ENCODE data around the gene GULP1. TPM values are rescaled to one million over a fixed set of nuclear protein-coding genes. Genes with fewer than 3 reads are reported as not detected.

Gene GULP1
- polyA plus RNA-seq, 1 donor from 2014 or later: 10.2 TPM

- H3K9me3 ChIP-seq (ENCODE audit: low read length): no peaks in the 10 kb centered on the region
- H3K36me3 ChIP-seq (ENCODE audit: insufficient read depth, low read length): no peaks in the 10 kb centered on the region
- no peak overlapping the region for H3K4me3 ChIP-seq (ENCODE audit: low read length)
- no peak overlapping the region for H3K27ac ChIP-seq (ENCODE audit: low read length)
- no peaks in the 10 kb centered on the region for H4K20me1 ChIP-seq (ENCODE audit: insufficient read depth)
- no peaks in the 10 kb centered on the region for H3K9me2 ChIP-seq (ENCODE audit: insufficient read depth, low read length)
- no peak overlapping the region for H3K4me2 ChIP-seq (ENCODE audit: low read length)
- no peaks in the 10 kb centered on the region for H3K79me2 ChIP-seq (replicated peaks; ENCODE audit: insufficient read depth, low read length)
- H3K27me3 ChIP-seq (ENCODE audit: insufficient read depth, low read depth, low read length): no peaks in the 10 kb centered on the region
- no peak overlapping the region for H3K9ac ChIP-seq (ENCODE audit: low read length)
- no peaks in the 10 kb centered on the region for H3F3A ChIP-seq (ENCODE audit: insufficient read depth, low read length, poor library complexity, severe bottlenecking)
- no peak overlapping the region for H2AFZ ChIP-seq (ENCODE audit: low read depth, low read length)
- no peak for TF ChIP-seq RAD21 (conservative IDR thresholded peaks at IDR 0.05)
These were observed 235.5 kb downstream of the GULP1 start for GRCh38 chr2:188527141-188527540.

GRCh38 chr2:188527581-188527993 lies 235.9 kb downstream of the GULP1 start:
- Histone ChIP-seq H4K20me1 (ENCODE audit: insufficient read depth) (no peaks in the 10 kb centered on the region), H3K9ac (ENCODE audit: low read length) (no peak overlapping the region), H3F3A (ENCODE audit: insufficient read depth, low read length, poor library complexity, severe bottlenecking) (no peaks in the 10 kb centered on the region), H3K4me3 (ENCODE audit: low read length) (no peak overlapping the region), H3K36me3 (ENCODE audit: insufficient read depth, low read length) (no peaks in the 10 kb centered on the region), H2AFZ (ENCODE audit: low read depth, low read length) (no peak overlapping the region), H3K9me3 (ENCODE audit: low read length) (no peaks in the 10 kb centered on the region), H3K27ac (ENCODE audit: low read length) (no peak overlapping the region), H3K27me3 (ENCODE audit: insufficient read depth, low read depth, low read length) (no peaks in the 10 kb centered on the region), H3K4me2 (ENCODE audit: low read length) (no peak overlapping the region), H3K9me2 (ENCODE audit: insufficient read depth, low read length) (no peaks in the 10 kb centered on the region), H3K79me2 (replicated peaks; ENCODE audit: insufficient read depth, low read length) (no peaks in the 10 kb centered on the region)
- TF ChIP-seq RAD21 (conservative IDR thresholded peaks at IDR 0.05) (no peak), SMC3 (conservative IDR thresholded peaks at IDR 0.05; ENCODE audit: poor library complexity) (no peak), CTCF (IDR thresholded peaks at IDR 0.05; ENCODE audit: poor library complexity, severe bottlenecking) (no peak), TAF1 (IDR thresholded peaks at IDR 0.05; ENCODE audit: low read depth) (no peak), EZH2 (IDR thresholded peaks at IDR 0.05; ENCODE audit: borderline replicate concordance, insufficient read depth, low read length, poor library complexity, severe bottlenecking) (no peak), POLR2AphosphoS5 (IDR thresholded peaks at IDR 0.05) (no peak), EP300 (conservative IDR thresholded peaks at IDR 0.05; ENCODE audit: poor library complexity, severe bottlenecking) (no peak), REST (IDR thresholded peaks at IDR 0.05; ENCODE audit: borderline replicate concordance) (no peak), MXI1 (conservative IDR thresholded peaks at IDR 0.05; ENCODE audit: poor library complexity, severe bottlenecking) (no peak)

- H3K36me3 ChIP-seq (ENCODE audit: insufficient read depth, low read length): no peaks in the 10 kb centered on the region
- no peak for TF ChIP-seq TAF1 (IDR thresholded peaks at IDR 0.05; ENCODE audit: low read depth)
- no peak for TF ChIP-seq CTCF (IDR thresholded peaks at IDR 0.05; ENCODE audit: poor library complexity, severe bottlenecking)
- TF ChIP-seq MXI1 (conservative IDR thresholded peaks at IDR 0.05; ENCODE audit: poor library complexity, severe bottlenecking): no peak
- TF ChIP-seq RAD21 (conservative IDR thresholded peaks at IDR 0.05): no peak
- TF ChIP-seq SMC3 (conservative IDR thresholded peaks at IDR 0.05; ENCODE audit: poor library complexity): no peak
- TF ChIP-seq EZH2 (IDR thresholded peaks at IDR 0.05; ENCODE audit: borderline replicate concordance, insufficient read depth, low read length, poor library complexity, severe bottlenecking): no peak
- no peak for TF ChIP-seq REST (IDR thresholded peaks at IDR 0.05; ENCODE audit: borderline replicate concordance)
- no peak for TF ChIP-seq POLR2AphosphoS5 (IDR thresholded peaks at IDR 0.05)
- no peak for TF ChIP-seq EP300 (conservative IDR thresholded peaks at IDR 0.05; ENCODE audit: poor library complexity, severe bottlenecking)
- H2AFZ ChIP-seq (ENCODE audit: low read depth, low read length): no peak overlapping the region
- H3F3A ChIP-seq (ENCODE audit: insufficient read depth, low read length, poor library complexity, severe bottlenecking): no peaks in the 10 kb centered on the region
- H3K9ac ChIP-seq (ENCODE audit: low read length): no peak overlapping the region
- no peaks in the 10 kb centered on the region for H3K79me2 ChIP-seq (replicated peaks; ENCODE audit: insufficient read depth, low read length)
- no peak overlapping the region for H3K27ac ChIP-seq (ENCODE audit: low read length)
- H3K9me2 ChIP-seq (ENCODE audit: insufficient read depth, low read length): no peaks in the 10 kb centered on the region
- H3K4me2 ChIP-seq (ENCODE audit: low read length): no peak overlapping the region
- H3K4me3 ChIP-seq (ENCODE audit: low read length): no peak overlapping the region
- no peaks in the 10 kb centered on the region for H4K20me1 ChIP-seq (ENCODE audit: insufficient read depth)
- no peaks in the 10 kb centered on the region for H3K27me3 ChIP-seq (ENCODE audit: insufficient read depth, low read depth, low read length)
- H3K9me3 ChIP-seq (ENCODE audit: low read length): no peaks in the 10 kb centered on the region
These were observed 238.0 kb downstream of the GULP1 start for GRCh38 chr2:188529710-188530109.

Measured in neural cell (in vitro differentiated cells).